GM08714 (cell line): Measurements from ENCODE around the gene VTCN1.
"Not testable (repeated sequence)": the region's sequence is repeated elsewhere in the genome, so short reads cannot be mapped to it uniquely, and the experiment has no call there.

ENCODE experiments used
- H3K4me3 ChIP-seq: fragments of 200-500 bp; sonication (Bioruptor generic); 2 replicates; pipeline ENCODE4 v1.5.1; 2014; ENCODE audit warnings: mild to moderate bottlenecking, low read length, inconsistent platforms
- ZNF274 ChIP-seq: IDR thresholded peaks from 2 replicates; pipeline ENCODE4 v1.6.1; 2012; ENCODE audit warnings: mild to moderate bottlenecking, low read depth, low read length

Gene VTCN1

DNA sequence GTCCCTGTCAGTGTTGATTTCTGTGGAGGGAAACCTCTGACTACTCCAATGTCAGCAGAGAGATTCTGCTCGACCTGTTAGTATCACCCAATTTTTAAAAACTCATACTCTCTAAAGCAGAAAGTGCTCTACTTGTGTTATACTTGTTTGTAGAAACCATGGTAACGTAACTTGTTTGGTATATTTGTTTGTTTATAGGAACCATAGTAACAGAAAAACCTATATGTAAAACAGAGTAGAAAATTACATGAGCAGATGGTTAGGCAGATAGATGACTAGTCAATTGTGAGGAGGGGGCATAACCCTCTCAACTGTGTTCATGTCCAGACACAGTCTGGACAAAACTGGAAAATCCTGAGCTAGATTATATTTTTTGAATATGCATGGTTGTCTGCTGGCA, 95.8 kb downstream of the VTCN1 start:
- no peak overlapping the region for H3K4me3 ChIP-seq
- TF ChIP-seq ZNF274, result no peak

DNA sequence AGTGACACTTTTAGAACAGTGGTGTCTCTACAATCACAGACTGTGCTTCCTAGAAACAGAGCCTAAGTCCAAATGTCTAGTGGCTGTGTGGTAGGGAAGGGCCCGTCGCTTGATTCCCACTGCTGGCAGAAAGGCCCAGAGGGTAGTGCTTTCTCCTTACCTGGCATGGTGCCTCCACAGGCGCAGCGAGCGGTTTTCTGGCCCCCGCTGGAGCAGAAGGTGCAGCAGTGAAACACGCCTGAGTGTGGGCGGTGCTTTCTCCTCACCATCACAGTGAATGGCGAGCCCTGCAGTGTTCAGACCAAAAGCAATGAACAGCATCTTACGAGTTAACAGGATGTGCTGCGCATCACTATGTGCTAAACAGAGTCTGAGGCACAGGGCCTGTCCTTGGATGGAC, 97.5 kb downstream of the VTCN1 start:
- H3K4me3 ChIP-seq, result no peak overlapping the region
- no peak for TF ChIP-seq ZNF274

- no peak for TF ChIP-seq ZNF274
- no peak overlapping the region for H3K4me3 ChIP-seq
Measured at GRCh38 chr1:117112047-117112717, 98.5 kb downstream of the VTCN1 start.

- no peak for TF ChIP-seq ZNF274
Measured at GRCh38 chr1:117110774-117111173, 100.0 kb downstream of the VTCN1 start.

GRCh38 chr1:117107364-117107763, 103.4 kb downstream of the VTCN1 start:
- no peak for TF ChIP-seq ZNF274
- no peak overlapping the region for H3K4me3 ChIP-seq

More at GRCh38 chr1:117110774-117111173, 100.0 kb downstream of the VTCN1 start:
- H3K4me3 ChIP-seq, result no peak overlapping the region

DNA sequence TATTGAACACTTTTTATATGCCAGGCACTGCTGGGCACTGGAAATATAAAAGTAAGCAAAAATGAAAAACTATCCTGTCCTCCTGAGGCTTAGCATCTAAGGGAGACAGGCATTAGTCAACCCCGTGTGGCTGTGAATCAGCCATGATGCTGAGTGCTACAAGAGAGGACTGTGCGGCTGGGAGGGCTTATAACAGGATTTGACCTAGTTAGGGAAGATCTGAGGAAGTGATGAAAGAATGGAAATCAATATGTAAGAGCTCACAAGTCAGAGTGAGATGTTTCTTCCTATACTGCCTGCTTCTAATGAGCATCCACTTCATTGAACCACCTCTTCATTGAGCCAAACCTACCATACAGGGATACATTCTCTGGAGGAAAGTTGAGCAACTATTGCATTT, 104.2 kb downstream of the VTCN1 start:
- H3K4me3 ChIP-seq, result no peak overlapping the region
- TF ChIP-seq ZNF274, result no peak

- H3K4me3 ChIP-seq, result no peak overlapping the region
Measured at GRCh38 chr1:117105722-117106121, 105.0 kb downstream of the VTCN1 start.

GRCh38 chr1:117104986-117105385, 105.7 kb downstream of the VTCN1 start:
- no peak for TF ChIP-seq ZNF274
- H3K4me3 ChIP-seq, result no peak overlapping the region

More at GRCh38 chr1:117105722-117106121, 105.0 kb downstream of the VTCN1 start:
- TF ChIP-seq ZNF274, result no peak

GRCh38 chr1:117101858-117102257, 108.9 kb downstream of the VTCN1 start:
- not testable (repeated sequence) for H3K4me3 ChIP-seq

GRCh38 chr1:117101334-117101733, 109.4 kb downstream of the VTCN1 start:
- no peak overlapping the region for H3K4me3 ChIP-seq
- TF ChIP-seq ZNF274, result no peak

GRCh38 chr1:117098287-117098890, 112.3 kb downstream of the VTCN1 start:
- no peak for TF ChIP-seq ZNF274

GRCh38 chr1:117097443-117097842, 113.3 kb downstream of the VTCN1 start:
- TF ChIP-seq ZNF274, result no peak
- H3K4me3 ChIP-seq, result no peak overlapping the region

More at GRCh38 chr1:117098287-117098890, 112.3 kb downstream of the VTCN1 start:
- H3K4me3 ChIP-seq, result no peak overlapping the region

- TF ChIP-seq ZNF274, result no peak
- H3K4me3 ChIP-seq, result no peak overlapping the region
Measured at GRCh38 chr1:117096951-117097408, 113.7 kb downstream of the VTCN1 start.

GRCh38 chr1:117094841-117095604, 115.7 kb downstream of the VTCN1 start:
- no peak for TF ChIP-seq ZNF274
- no peak overlapping the region for H3K4me3 ChIP-seq
